Breast epithelium (tissue), 3 donors: ENCODE measurements around the gene ZMYND11.

Experiments used
- POLR2A ChIP-seq: fragments of 450-650 bp; IDR thresholded peaks from one replicate; pipeline ENCODE4 v1.6.1; 2016; ENCODE audit warnings: antibody characterized with exemption, mild to moderate bottlenecking, moderate library complexity
- POLR2AphosphoS5 ChIP-seq, 3 donors: sonication (generic); formaldehyde crosslinking; IDR thresholded peaks; one replicate each; pipeline ENCODE4 v1.6.1; 2017; ENCODE audit warnings: antibody characterized with exemption in 3 of 3
- TF ChIP-seq, protein P1 (sequence below), 3 donors: fragments of 450-650 bp; IDR thresholded peaks; one replicate each; pipeline ENCODE4 v1.5.1; 2016 to 2017; ENCODE audit warnings: antibody characterized with exemption in 3 of 3, mild to moderate bottlenecking in 3 of 3, moderate library complexity in 3 of 3

DNA sequence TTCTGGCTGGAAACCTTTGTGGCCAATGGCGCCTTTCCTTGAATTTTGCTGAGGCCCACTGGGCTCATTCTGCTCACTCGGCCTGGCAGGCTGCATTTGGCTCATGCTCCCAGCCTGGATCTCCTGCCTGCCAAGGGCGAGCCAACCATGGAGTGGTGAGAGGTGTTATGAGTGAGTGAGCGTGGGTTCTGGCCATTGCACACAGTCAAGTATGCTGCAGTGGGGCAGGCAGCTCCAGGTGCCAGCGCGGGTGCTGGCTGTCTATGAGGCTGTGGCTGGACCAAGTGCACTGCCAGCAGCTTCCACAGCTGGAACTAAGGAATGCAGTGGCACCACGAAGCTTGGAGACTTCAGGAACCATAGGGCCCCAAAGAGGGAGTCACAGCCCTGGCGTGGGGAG is 43.9 kb upstream of the ZMYND11 start:
- TF ChIP-seq, protein P1, sequence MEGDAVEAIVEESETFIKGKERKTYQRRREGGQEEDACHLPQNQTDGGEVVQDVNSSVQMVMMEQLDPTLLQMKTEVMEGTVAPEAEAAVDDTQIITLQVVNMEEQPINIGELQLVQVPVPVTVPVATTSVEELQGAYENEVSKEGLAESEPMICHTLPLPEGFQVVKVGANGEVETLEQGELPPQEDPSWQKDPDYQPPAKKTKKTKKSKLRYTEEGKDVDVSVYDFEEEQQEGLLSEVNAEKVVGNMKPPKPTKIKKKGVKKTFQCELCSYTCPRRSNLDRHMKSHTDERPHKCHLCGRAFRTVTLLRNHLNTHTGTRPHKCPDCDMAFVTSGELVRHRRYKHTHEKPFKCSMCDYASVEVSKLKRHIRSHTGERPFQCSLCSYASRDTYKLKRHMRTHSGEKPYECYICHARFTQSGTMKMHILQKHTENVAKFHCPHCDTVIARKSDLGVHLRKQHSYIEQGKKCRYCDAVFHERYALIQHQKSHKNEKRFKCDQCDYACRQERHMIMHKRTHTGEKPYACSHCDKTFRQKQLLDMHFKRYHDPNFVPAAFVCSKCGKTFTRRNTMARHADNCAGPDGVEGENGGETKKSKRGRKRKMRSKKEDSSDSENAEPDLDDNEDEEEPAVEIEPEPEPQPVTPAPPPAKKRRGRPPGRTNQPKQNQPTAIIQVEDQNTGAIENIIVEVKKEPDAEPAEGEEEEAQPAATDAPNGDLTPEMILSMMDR (IDR thresholded peaks at IDR 0.05): no peak
- TF ChIP-seq POLR2A (no peak), POLR2AphosphoS5 (IDR thresholded peaks at IDR 0.05) (no peak)
